OCI-LY3 (cell line): ENCODE data around the gene TMEM108.

Source experiments
- EZH2phosphoT487 ChIP-seq: fragments of 200-600 bp; shearing (Covaris generic); IDR thresholded peaks from 2 replicates; pipeline ENCODE4 v1.6.1; 2018; ENCODE audit warnings: antibody characterized with exemption, mixed run types, low read depth
- TF ChIP-seq, protein P1 (sequence below): fragments of 200-600, 300-600 bp; sonication (generic); IDR thresholded peaks from 2 replicates; pipeline ENCODE4 v1.5.1; 2014; ENCODE audit warnings: antibody characterized with exemption, low read length, low read depth

DNA sequence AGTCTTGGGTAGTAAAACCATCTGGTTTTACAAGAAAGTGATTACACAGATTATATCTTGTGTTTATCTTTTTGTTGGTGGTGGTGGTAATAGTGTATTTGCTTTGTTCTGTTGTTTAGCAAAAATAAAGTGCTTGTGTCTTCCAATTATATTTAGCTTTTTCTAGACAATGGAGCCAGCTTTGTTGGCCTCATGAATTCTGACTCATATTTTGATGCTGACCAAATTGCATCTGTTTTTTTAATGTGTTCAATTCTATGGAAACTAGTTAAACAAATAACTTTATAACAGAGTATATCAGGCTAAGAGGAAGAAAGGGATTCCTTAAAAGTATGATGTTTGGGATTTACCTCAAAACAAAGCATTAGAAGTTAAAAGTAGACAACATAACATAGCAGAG, 292.3 kb downstream of the TMEM108 start:
- TF ChIP-seq, protein P1, sequence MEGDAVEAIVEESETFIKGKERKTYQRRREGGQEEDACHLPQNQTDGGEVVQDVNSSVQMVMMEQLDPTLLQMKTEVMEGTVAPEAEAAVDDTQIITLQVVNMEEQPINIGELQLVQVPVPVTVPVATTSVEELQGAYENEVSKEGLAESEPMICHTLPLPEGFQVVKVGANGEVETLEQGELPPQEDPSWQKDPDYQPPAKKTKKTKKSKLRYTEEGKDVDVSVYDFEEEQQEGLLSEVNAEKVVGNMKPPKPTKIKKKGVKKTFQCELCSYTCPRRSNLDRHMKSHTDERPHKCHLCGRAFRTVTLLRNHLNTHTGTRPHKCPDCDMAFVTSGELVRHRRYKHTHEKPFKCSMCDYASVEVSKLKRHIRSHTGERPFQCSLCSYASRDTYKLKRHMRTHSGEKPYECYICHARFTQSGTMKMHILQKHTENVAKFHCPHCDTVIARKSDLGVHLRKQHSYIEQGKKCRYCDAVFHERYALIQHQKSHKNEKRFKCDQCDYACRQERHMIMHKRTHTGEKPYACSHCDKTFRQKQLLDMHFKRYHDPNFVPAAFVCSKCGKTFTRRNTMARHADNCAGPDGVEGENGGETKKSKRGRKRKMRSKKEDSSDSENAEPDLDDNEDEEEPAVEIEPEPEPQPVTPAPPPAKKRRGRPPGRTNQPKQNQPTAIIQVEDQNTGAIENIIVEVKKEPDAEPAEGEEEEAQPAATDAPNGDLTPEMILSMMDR, result no peak
- TF ChIP-seq EZH2phosphoT487, result no peak
